ENCODE data around the gene MUSTN1.

Gene MUSTN1

GRCh38 chr3:52834871-52835501, at the start of gene MUSTN1:
TSS of gene MUSTN1 (minus strand) at chr3:52835019. CDS start at chr3:52834948, 71 bp downstream.
- DNase-seq = no peak

- no peak for DNase-seq
These were observed 47.6 kb upstream of the MUSTN1 start for GRCh38 chr3:52882377-52882776.

GRCh38 chr3:52881871-52882270, 47.1 kb upstream of the MUSTN1 start:
- DNase-seq = no peak

GRCh38 chr3:52880474-52880873, 45.7 kb upstream of the MUSTN1 start:
- DNase-seq = no peak

GRCh38 chr3:52880047-52880446, 45.2 kb upstream of the MUSTN1 start:
- DNase-seq = no peak

- DNase-seq = no peak
These were observed 44.8 kb upstream of the MUSTN1 start for GRCh38 chr3:52879581-52879980.

- no peak for DNase-seq
These were observed 44.3 kb upstream of the MUSTN1 start for GRCh38 chr3:52879090-52879489.

GRCh38 chr3:52877085-52877484, 42.3 kb upstream of the MUSTN1 start:
- DNase-seq = no peak

GRCh38 chr3:52874864-52875587, 40.2 kb upstream of the MUSTN1 start:
- no peak for DNase-seq

GRCh38 chr3:52874160-52874701, 39.4 kb upstream of the MUSTN1 start:
- no peak for DNase-seq

GRCh38 chr3:52873433-52874159, 38.8 kb upstream of the MUSTN1 start:
- no peak for DNase-seq

- no peak for DNase-seq
These were observed 37.4 kb upstream of the MUSTN1 start for GRCh38 chr3:52872245-52872644.

- DNase-seq = no peak
These were observed 36.9 kb upstream of the MUSTN1 start for GRCh38 chr3:52871761-52872160.

GRCh38 chr3:52870471-52870870, 35.7 kb upstream of the MUSTN1 start:
- no peak for DNase-seq

GRCh38 chr3:52866427-52866826, 31.6 kb upstream of the MUSTN1 start:
- no peak for DNase-seq

GRCh38 chr3:52865994-52866393, 31.2 kb upstream of the MUSTN1 start:
- no peak for DNase-seq

- no peak for DNase-seq
These were observed 25.6 kb upstream of the MUSTN1 start for GRCh38 chr3:52860424-52860768.

GRCh38 chr3:52859686-52860423, 25.0 kb upstream of the MUSTN1 start:
- DNase-seq = no peak

- DNase-seq = no peak
These were observed 23.0 kb upstream of the MUSTN1 start for GRCh38 chr3:52857864-52858263.

GRCh38 chr3:52857133-52857532, 22.3 kb upstream of the MUSTN1 start:
- no peak for DNase-seq

GRCh38 chr3:52856666-52857065, 21.8 kb upstream of the MUSTN1 start:
- no peak for DNase-seq

- no peak for DNase-seq
These were observed 19.2 kb upstream of the MUSTN1 start for GRCh38 chr3:52854013-52854412.

- no peak for DNase-seq
These were observed 17.6 kb upstream of the MUSTN1 start for GRCh38 chr3:52852419-52852818.
